NCI-H526 treated with DMSO at 0.1 percent for 48 hours (cell line): ENCODE measurements around the gene HOXB3.

ENCODE experiments used
- DNase-seq: peaks from one replicate; lab custom pipeline; 2025; lab: John Stamatoyannopoulos, UW

HOXB3 gene

DNA sequence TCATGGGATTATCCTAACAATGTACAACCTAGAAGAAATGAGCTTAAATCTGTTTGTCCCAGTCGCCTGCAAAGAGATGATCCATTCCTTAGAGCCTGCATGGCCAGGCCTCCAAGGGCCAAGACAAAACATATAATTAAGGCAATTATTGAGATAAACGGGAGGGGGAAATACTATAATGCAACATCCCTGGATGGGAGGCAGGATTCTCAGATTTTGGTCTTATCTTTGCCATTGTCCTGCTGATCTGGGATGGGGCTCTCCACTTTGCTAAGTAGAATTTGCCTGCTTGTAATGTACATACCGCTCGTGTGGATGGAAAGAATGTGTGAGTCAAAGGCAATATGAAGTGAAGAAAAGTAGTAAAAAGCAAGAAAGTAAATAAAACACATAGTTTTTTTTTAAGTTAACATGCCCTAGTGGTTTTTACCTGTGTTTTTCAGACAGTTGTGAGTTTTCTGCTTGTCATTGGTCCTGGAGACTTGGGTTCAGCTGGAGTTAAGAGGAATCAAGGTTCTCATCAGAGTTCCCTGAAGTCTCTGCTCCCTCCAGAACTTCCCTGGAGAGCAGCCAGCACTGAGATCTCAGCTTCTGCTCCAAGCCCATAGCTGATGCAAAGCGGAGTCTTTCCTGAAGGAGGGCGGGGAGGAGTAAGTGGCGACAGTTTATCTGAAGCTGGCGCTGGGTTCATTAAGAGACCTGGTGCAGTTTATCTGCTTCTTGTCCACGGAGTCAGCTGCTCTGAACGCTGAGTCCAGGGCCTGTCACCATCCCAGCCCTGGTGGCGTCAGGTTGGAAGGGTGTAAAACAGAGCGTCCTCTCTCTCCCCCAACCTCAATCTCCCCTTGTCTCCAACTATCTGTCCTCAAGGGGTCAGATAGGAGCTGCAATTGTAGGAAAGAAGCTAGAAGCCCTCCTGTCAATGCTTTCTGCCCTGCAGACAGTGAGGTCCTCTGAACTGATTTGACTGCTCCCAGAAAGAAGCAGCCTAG is 89.3 kb downstream of the HOXB3 start:
- DNase-seq = no peak

DNA sequence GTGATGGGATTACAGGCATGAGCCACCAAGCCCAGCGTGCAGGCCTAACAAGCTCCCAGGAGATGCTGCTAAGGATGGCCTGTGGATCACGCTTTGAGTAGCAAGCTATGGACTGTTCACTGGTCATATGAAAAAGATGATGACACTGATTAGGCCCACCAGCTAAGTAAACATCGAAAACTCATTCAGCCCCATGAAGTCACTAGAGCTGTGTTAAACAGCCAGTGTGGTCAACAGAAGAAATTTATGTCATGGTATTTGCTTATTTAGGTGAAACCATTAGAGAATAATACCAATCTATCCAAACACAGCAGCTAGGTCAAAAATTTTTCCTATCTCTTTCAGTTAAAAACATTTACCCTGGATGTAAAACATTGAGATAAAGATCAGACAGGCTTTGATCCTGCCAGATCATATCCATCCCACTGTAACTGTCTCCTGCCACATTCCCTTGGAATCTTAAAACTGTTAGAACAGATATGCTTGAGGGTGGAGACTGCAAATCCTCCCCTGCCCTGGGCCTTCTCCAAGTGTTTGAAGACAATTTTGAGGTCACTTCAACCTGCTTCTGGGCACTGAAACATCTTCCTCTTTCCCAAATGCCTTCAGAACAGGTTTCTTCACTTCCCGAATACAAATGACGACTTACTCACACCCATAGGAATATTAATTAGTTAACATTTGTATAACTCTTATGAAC is 90.2 kb downstream of the HOXB3 start:
- DNase-seq = no peak

DNA sequence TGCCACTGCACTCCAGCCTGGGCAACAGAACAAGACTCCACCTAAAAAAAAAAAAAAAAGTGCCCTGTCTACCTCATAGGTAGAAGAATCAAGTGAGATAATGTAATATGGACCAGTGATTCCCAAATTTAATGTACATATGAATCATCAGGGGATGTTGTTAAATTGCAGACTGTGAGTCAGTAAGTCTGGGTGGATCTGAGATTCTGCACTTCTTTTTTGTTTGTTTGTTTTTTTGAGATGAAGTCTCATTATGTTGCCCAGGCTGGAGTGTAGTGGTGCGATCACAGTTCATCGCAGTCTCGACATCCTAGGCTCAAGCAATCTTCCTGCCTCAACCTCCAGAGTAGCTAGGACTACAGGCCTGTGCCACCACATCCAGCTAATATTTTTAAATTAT is 90.8 kb downstream of the HOXB3 start:
- no peak for DNase-seq
